H9 (cell line): ENCODE data around the gene TBC1D7. TPM values are rescaled to one million over a fixed set of nuclear protein-coding genes. Genes with fewer than 3 reads are reported as not detected.

Source experiments
- DNase-seq: peaks from one replicate; pipeline ENCODE4 v3.0.0-alpha.2; 2017
- H2AFZ ChIP-seq: one replicate; pipeline ENCODE4 v1.6.1; 2013; ENCODE audit warnings: mild to moderate bottlenecking, low read length, control low read depth, moderate library complexity
- H2AK5ac ChIP-seq: 2 replicates; pipeline ENCODE4 v1.6.1; 2013; ENCODE audit warnings: low read length, control low read depth, mixed read lengths; ENCODE audit not compliant: insufficient read length
- H2BK120ac ChIP-seq: one replicate; pipeline ENCODE4 v1.6.1; 2013; ENCODE audit warnings: low read depth, mild to moderate bottlenecking, low read length, control low read depth, inconsistent platforms; ENCODE audit not compliant: poor library complexity, severe bottlenecking
- H2BK12ac ChIP-seq: 2 replicates; pipeline ENCODE4 v1.6.1; 2013; ENCODE audit warnings: low read length, control low read depth, mixed read lengths, low read depth; ENCODE audit not compliant: insufficient read length
- H2BK15ac ChIP-seq: 2 replicates; pipeline ENCODE4 v1.6.1; 2013; ENCODE audit warnings: low read depth, low read length, control low read depth
- H2BK20ac ChIP-seq: one replicate; pipeline ENCODE4 v1.6.1; 2013; ENCODE audit warnings: low read depth, mild to moderate bottlenecking, low read length, control low read depth, inconsistent platforms; ENCODE audit not compliant: poor library complexity, severe bottlenecking
- H2BK5ac ChIP-seq: 2 replicates; pipeline ENCODE4 v1.6.1; 2013; ENCODE audit warnings: low read length, control low read depth, mixed read lengths; ENCODE audit not compliant: insufficient read length
- H3K14ac ChIP-seq: 2 replicates; pipeline ENCODE4 v1.6.1; 2013; ENCODE audit warnings: low read length, control low read depth; ENCODE audit not compliant: insufficient read depth
- H3K18ac ChIP-seq: 2 replicates; pipeline ENCODE4 v1.6.1; 2013; ENCODE audit warnings: low read depth, mild to moderate bottlenecking, mixed read lengths, low read length, control low read depth; ENCODE audit not compliant: insufficient read length
- H3K23ac ChIP-seq: 2 replicates; pipeline ENCODE4 v1.6.1; 2013; ENCODE audit warnings: low read length, control low read depth, mixed read lengths, low read depth; ENCODE audit not compliant: insufficient read length
- H3K23me2 ChIP-seq: 2 replicates; pipeline ENCODE4 v1.6.1; 2013; ENCODE audit warnings: low read depth, mild to moderate bottlenecking, mixed read lengths, low read length, control low read depth; ENCODE audit not compliant: insufficient read length, poor library complexity, severe bottlenecking
- H3K27ac ChIP-seq: 2 replicates; pipeline ENCODE4 v1.5.1; 2013; ENCODE audit warnings: low read length, control low read depth, mixed read lengths, low read depth; ENCODE audit not compliant: insufficient read length
- H3K27me3 ChIP-seq: 2 replicates; pipeline ENCODE4 v1.6.1; 2013; ENCODE audit warnings: low read length, control low read depth, inconsistent platforms; ENCODE audit not compliant: insufficient read depth
- H3K4ac ChIP-seq: 2 replicates; pipeline ENCODE4 v1.6.1; 2013; ENCODE audit warnings: low read depth, mild to moderate bottlenecking, control low read depth, inconsistent platforms, low read length, moderate library complexity
- H3K4me1 ChIP-seq: 2 replicates; pipeline ENCODE4 v1.6.1; 2013; ENCODE audit warnings: low read length, control low read depth, inconsistent platforms; ENCODE audit not compliant: insufficient read depth
- H3K4me2 ChIP-seq: 2 replicates; pipeline ENCODE4 v1.6.1; 2013; ENCODE audit warnings: low read length, control low read depth, mixed read lengths; ENCODE audit not compliant: insufficient read length, insufficient read depth
- H3K56ac ChIP-seq: 2 replicates; pipeline ENCODE4 v1.6.1; 2013; ENCODE audit warnings: low read depth, mild to moderate bottlenecking, mixed read lengths, low read length, control low read depth; ENCODE audit not compliant: insufficient read length
- H3K79me1 ChIP-seq: 2 replicates; pipeline ENCODE4 v1.6.1; 2013; ENCODE audit warnings: low read depth, mild to moderate bottlenecking, moderate library complexity, low read length, control low read depth, inconsistent platforms; ENCODE audit not compliant: insufficient read depth, poor library complexity, severe bottlenecking
- H3K79me2 ChIP-seq: 2 replicates; pipeline ENCODE4 v1.6.1; 2013; ENCODE audit warnings: low read length, control low read depth, inconsistent platforms; ENCODE audit not compliant: insufficient read depth
- H3K9ac ChIP-seq: 2 replicates; pipeline ENCODE4 v1.6.1; 2013; ENCODE audit warnings: low read length, control low read depth, mixed read lengths; ENCODE audit not compliant: insufficient read length; ENCODE audit errors: extremely low read depth
- H3K9me3 ChIP-seq: one replicate; pipeline ENCODE4 v1.6.1; 2013; ENCODE audit warnings: low read depth, low read length, inconsistent platforms; ENCODE audit not compliant: control insufficient read depth
- H3T11ph ChIP-seq: one replicate; pipeline ENCODE4 v1.6.1; 2013; ENCODE audit warnings: mild to moderate bottlenecking, low read length, control low read depth, inconsistent platforms
- H4K20me1 ChIP-seq: one replicate; pipeline ENCODE4 v1.6.1; 2013; ENCODE audit not compliant: control insufficient read depth, insufficient read length, insufficient read depth
- H4K5ac ChIP-seq: 2 replicates; pipeline ENCODE4 v1.6.1; 2013; ENCODE audit warnings: low read depth, mild to moderate bottlenecking, mixed read lengths, low read length, control low read depth; ENCODE audit not compliant: insufficient read length
- H4K8ac ChIP-seq: replicated peaks from 2 replicates; pipeline ENCODE4 v1.6.1; 2013; ENCODE audit warnings: low read length, control low read depth, mixed read lengths, low read depth; ENCODE audit not compliant: insufficient read length
- H4K91ac ChIP-seq: 2 replicates; pipeline ENCODE4 v1.6.1; 2013; ENCODE audit warnings: low read depth, mild to moderate bottlenecking, moderate library complexity, mixed read lengths, low read length, control low read depth; ENCODE audit not compliant: insufficient read length
- H3K27ac Mint-ChIP-seq, 3 experiments: 2 replicates in 2 of 3; 3 replicates in 1 of 3; pipeline ENCODE4 v1.8.0; 2020 to 2021; ENCODE audit warnings: mixed read lengths in 3 of 3, mild to moderate bottlenecking in 1 of 3, moderate library complexity in 1 of 3
- H3K27me3 Mint-ChIP-seq: 2 replicates; pipeline ENCODE4 v1.8.0; 2021; ENCODE audit warnings: low read depth, mild to moderate bottlenecking, moderate library complexity, mixed read lengths
- H3K36me3 Mint-ChIP-seq, 3 experiments: 2 replicates in 2 of 3; 3 replicates in 1 of 3; pipeline ENCODE4 v1.8.0; 2020 to 2021; ENCODE audit warnings: low read depth in 3 of 3, mixed read lengths in 3 of 3; ENCODE audit not compliant: insufficient read depth in 1 of 3
- H3K4me1 Mint-ChIP-seq, 2 experiments: 2 replicates each; pipeline ENCODE4 v1.8.0; 2020; ENCODE audit warnings: mixed read lengths in 2 of 2
- H3K4me3 Mint-ChIP-seq, 2 experiments: 2 replicates in 1 of 2; 3 replicates in 1 of 2; pipeline ENCODE4 v1.8.0; 2020 to 2021; ENCODE audit warnings: mild to moderate bottlenecking in 2 of 2, mixed read lengths in 2 of 2, moderate library complexity in 1 of 2
- H3K9me3 Mint-ChIP-seq, 2 experiments: 2 replicates in 1 of 2; 3 replicates in 1 of 2; pipeline ENCODE4 v1.8.0; 2020; ENCODE audit warnings: mild to moderate bottlenecking in 2 of 2, mixed read lengths in 2 of 2, moderate library complexity in 1 of 2
- CTCF ChIP-seq: fragments of 200-600 bp; sonication (generic); conservative IDR thresholded peaks from 3 replicates; pipeline ENCODE4 v1.8.0; 2021; ENCODE audit warnings: antibody characterized with exemption, mild to moderate bottlenecking
- WGBS: extraction: QIAGEN DNeasy Blood & Tissue Kit; methylation state at CpG from one replicate; pipeline ENCODE4 v1.1.7; 2013; ENCODE audit warnings: missing lambda C conversion rate, low lambda C conversion rate, mixed read lengths; ENCODE audit not compliant: insufficient read length; ENCODE audit errors: extremely low coverage; 5-methylcytosine and 5-hydroxymethylcytosine counted together
- total RNA-seq: library from RNA; stranded (reverse); gene quantifications from 2 replicates; pipeline ENCODE4 v1.2.1, GENCODE V29; 2021

The TBC1D7 gene
- total RNA-seq, 1 experiment from 2014 or later, result 33.9 TPM

GRCh38 chr6:13368079-13368730 lies 39.9 kb upstream of the TBC1D7 start:
- no peak for DNase-seq
- Histone ChIP-seq H3K4ac (no peak overlapping the region), H3K4me1 (peaks cover 7% of the 10 kb centered on the region; the same call in 1 of the 2 replicates), H3K23ac (no peak overlapping the region), H3K14ac (no peak overlapping the region), H3K27ac (no peak overlapping the region), H3K79me2 (no peaks in the 10 kb centered on the region), H3K9ac (no peak overlapping the region), H4K5ac (no peak overlapping the region), H2BK120ac (no peak overlapping the region), H3K4me2 (no peak overlapping the region), H2AFZ (no peak overlapping the region), H3K27me3 (no peaks in the 10 kb centered on the region), H2AK5ac (no peak overlapping the region), H3K79me1 (no peaks in the 10 kb centered on the region), H3K18ac (no peak overlapping the region), H2BK5ac (no peak overlapping the region), H3T11ph (no peak overlapping the region), H4K8ac (no peak overlapping the region), H3K56ac (no peak overlapping the region), H2BK12ac (no peak overlapping the region), H3K9me3 (no peaks in the 10 kb centered on the region), H2BK15ac (no peak overlapping the region), H3K23me2 (no peaks in the 10 kb centered on the region), H2BK20ac (no peak overlapping the region), H4K91ac (no peak overlapping the region), H4K20me1 (no peaks in the 10 kb centered on the region)
- no peak for TF ChIP-seq CTCF
- H3K4me3 Mint-ChIP-seq, result no peak overlapping the region
- WGBS, result no CpG with 5 or more reads among the region's 7 CpGs
- H3K4me1 Mint-ChIP-seq, result peaks cover 23 to 36% of the 10 kb centered on the region in 2 experiments
- H3K27ac Mint-ChIP-seq, result peak overlapping the region in 1 of 3 experiments; percentile 75; a peak in 1 of 7 replicates
- H3K36me3 Mint-ChIP-seq, result peaks cover 0 to 5% (median 2%) of the 10 kb centered on the region in 3 experiments; a peak in 1 of 7 replicates
- no peaks in the 10 kb centered on the region for H3K9me3 Mint-ChIP-seq
- no peaks in the 10 kb centered on the region for H3K27me3 Mint-ChIP-seq
